ENCODE data around the gene VWA5B2. TPM values are rescaled to one million over a fixed set of nuclear protein-coding genes. Genes with fewer than 3 reads are reported as not detected.

Gene VWA5B2
- total and polyA plus RNA-seq, 9 of the 15 experiments (the other 6 are each of a cell fraction or from before 2014, with no cell fraction given): 0.04 TPM; not detected in 8

DNA sequence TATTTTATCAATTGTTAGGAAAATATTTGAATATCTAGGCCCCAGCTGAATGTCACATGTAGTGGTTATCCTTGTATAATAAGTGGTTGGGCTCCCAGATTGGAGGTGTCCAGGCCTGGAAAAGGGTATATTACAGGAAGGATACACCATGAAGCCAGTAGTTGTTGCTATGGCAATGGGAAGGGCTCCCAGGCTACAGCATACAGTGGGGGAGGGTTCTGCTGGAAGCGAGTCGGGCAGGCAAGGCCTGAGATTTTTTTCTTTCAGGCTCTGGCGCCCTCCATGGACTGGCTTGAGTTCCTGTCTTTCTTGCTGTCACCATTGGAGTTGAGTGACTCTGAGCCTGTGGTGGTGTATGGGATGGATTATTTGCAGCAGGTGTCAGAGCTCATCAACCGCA lies 55.3 kb downstream of the VWA5B2 start (continued):
- TF ChIP-seq NUFIP1 (IDR thresholded peaks at IDR 0.05; ENCODE audit: partially characterized antibody) (no peak), CBX2 (IDR thresholded peaks at IDR 0.05; ENCODE audit: insufficient read depth, low read length, poor library complexity, severe bottlenecking) (no peak), NFIC (IDR thresholded peaks at IDR 0.05) (no peak), TAF15 (IDR thresholded peaks at IDR 0.05; ENCODE audit: low read depth, low read length) (no peak), GABPB1 (CRISPR knock-in tag; IDR thresholded peaks at IDR 0.05) (no peak), ADNP (tag; IDR thresholded peaks at IDR 0.05) (no peak), NFATC3 (IDR thresholded peaks at IDR 0.05) (no peak), STAT6 (CRISPR knock-in tag; IDR thresholded peaks at IDR 0.05) (no peak), USF1 (CRISPR knock-in tag; IDR thresholded peaks at IDR 0.05) (no peak), ZKSCAN1 (IDR thresholded peaks at IDR 0.05; ENCODE audit: low read depth, low read length) (no peak), CTCF (IDR thresholded peaks at IDR 0.05 in 2 of 3, conservative IDR thresholded peaks at IDR 0.05 in 1 of 3; ENCODE audit: insufficient read depth in 2 of 3, low read depth in 1 of 3, low read length in 3 of 3) (peak; percentile 73 to 81 (median 76)), ZBTB9 (CRISPR knock-in tag; IDR thresholded peaks at IDR 0.05) (no peak), KLF13 (tag; IDR thresholded peaks at IDR 0.05; ENCODE audit: borderline replicate concordance, low read depth) (no peak), PHB (CRISPR knock-in tag; IDR thresholded peaks at IDR 0.05) (no peak), SAFB2 (IDR thresholded peaks at IDR 0.05; ENCODE audit: borderline replicate concordance, low read depth, low read length, severe bottlenecking) (no peak), ATF7 (IDR thresholded peaks at IDR 0.05) (no peak), POLR3G (IDR thresholded peaks at IDR 0.05; ENCODE audit: extremely low read depth, insufficient read length, insufficient replicate concordance) (no peak)
- TF ChIP-seq, protein P1, sequence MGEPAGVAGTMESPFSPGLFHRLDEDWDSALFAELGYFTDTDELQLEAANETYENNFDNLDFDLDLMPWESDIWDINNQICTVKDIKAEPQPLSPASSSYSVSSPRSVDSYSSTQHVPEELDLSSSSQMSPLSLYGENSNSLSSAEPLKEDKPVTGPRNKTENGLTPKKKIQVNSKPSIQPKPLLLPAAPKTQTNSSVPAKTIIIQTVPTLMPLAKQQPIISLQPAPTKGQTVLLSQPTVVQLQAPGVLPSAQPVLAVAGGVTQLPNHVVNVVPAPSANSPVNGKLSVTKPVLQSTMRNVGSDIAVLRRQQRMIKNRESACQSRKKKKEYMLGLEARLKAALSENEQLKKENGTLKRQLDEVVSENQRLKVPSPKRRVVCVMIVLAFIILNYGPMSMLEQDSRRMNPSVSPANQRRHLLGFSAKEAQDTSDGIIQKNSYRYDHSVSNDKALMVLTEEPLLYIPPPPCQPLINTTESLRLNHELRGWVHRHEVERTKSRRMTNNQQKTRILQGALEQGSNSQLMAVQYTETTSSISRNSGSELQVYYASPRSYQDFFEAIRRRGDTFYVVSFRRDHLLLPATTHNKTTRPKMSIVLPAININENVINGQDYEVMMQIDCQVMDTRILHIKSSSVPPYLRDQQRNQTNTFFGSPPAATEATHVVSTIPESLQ (CRISPR knock-in tag; IDR thresholded peaks at IDR 0.05): no peak
- TF ChIP-seq, protein P2, sequence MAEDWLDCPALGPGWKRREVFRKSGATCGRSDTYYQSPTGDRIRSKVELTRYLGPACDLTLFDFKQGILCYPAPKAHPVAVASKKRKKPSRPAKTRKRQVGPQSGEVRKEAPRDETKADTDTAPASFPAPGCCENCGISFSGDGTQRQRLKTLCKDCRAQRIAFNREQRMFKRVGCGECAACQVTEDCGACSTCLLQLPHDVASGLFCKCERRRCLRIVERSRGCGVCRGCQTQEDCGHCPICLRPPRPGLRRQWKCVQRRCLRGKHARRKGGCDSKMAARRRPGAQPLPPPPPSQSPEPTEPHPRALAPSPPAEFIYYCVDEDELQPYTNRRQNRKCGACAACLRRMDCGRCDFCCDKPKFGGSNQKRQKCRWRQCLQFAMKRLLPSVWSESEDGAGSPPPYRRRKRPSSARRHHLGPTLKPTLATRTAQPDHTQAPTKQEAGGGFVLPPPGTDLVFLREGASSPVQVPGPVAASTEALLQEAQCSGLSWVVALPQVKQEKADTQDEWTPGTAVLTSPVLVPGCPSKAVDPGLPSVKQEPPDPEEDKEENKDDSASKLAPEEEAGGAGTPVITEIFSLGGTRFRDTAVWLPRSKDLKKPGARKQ (CRISPR knock-in tag; IDR thresholded peaks at IDR 0.05): no peak

All from K562 (cell line).